Measurements from ENCODE around the gene ATG7.
"Not testable (repeated sequence)": the region's sequence is repeated elsewhere in the genome, so short reads cannot be mapped to it uniquely, and the experiment has no call there.

Gene ATG7

GRCh38 chr3:11498177-11498576, 226.0 kb downstream of the ATG7 start:
- no peak for FAIRE-seq
- no peak for DNase-seq (ENCODE audit: insufficient read length, low spot score)

GRCh38 chr3:11498646-11499045, 226.4 kb downstream of the ATG7 start:
- FAIRE-seq (no peak), DNase-seq (ENCODE audit: insufficient read length, low spot score) (no peak)

- FAIRE-seq (no peak), DNase-seq (ENCODE audit: insufficient read length, low spot score) (peak; percentile 63)
Observed at GRCh38 chr3:11499144-11499543, 226.9 kb downstream of the ATG7 start.

GRCh38 chr3:11502413-11502812, 230.2 kb downstream of the ATG7 start:
- DNase-seq (ENCODE audit: insufficient read length, low spot score); FAIRE-seq: not testable (repeated sequence)

- DNase-seq (ENCODE audit: insufficient read length, low spot score) (no peak), FAIRE-seq (no peak)
Observed at GRCh38 chr3:11507719-11508118, 235.5 kb downstream of the ATG7 start.

GRCh38 chr3:11508346-11509172, 236.4 kb downstream of the ATG7 start:
- DNase-seq (ENCODE audit: insufficient read length, low spot score) = no peak
- no peak for FAIRE-seq

GRCh38 chr3:11509173-11510000, 237.2 kb downstream of the ATG7 start:
- no peak for FAIRE-seq
- DNase-seq (ENCODE audit: insufficient read length, low spot score) = no peak

GRCh38 chr3:11510001-11510340, 237.8 kb downstream of the ATG7 start:
- DNase-seq (ENCODE audit: insufficient read length, low spot score) (no peak), FAIRE-seq (no peak)

- FAIRE-seq = no peak
- no peak for DNase-seq (ENCODE audit: insufficient read length, low spot score)
Observed at GRCh38 chr3:11510356-11510755, 238.2 kb downstream of the ATG7 start.

GRCh38 chr3:11511606-11512005, 239.4 kb downstream of the ATG7 start:
- not testable (repeated sequence) for FAIRE-seq; DNase-seq (ENCODE audit: insufficient read length, low spot score)

- DNase-seq (ENCODE audit: insufficient read length, low spot score); FAIRE-seq: not testable (repeated sequence)
Observed at GRCh38 chr3:11513125-11513816, 241.1 kb downstream of the ATG7 start.

- FAIRE-seq (no peak), DNase-seq (ENCODE audit: insufficient read length, low spot score) (no peak)
Observed at GRCh38 chr3:11513817-11514135, 241.6 kb downstream of the ATG7 start.

GRCh38 chr3:11514191-11514821, 242.1 kb downstream of the ATG7 start:
- DNase-seq (ENCODE audit: insufficient read length, low spot score) (peak; percentile 77), FAIRE-seq (peak; percentile 13)

- no peak for DNase-seq (ENCODE audit: insufficient read length, low spot score)
- FAIRE-seq = no peak
Observed at GRCh38 chr3:11517601-11518000, 245.4 kb downstream of the ATG7 start.

- FAIRE-seq = no peak
- DNase-seq (ENCODE audit: insufficient read length, low spot score) = no peak
Observed at GRCh38 chr3:11521167-11521566, 249.0 kb downstream of the ATG7 start.

GRCh38 chr3:11522398-11522715, 250.2 kb downstream of the ATG7 start:
- no peak for DNase-seq (ENCODE audit: insufficient read length, low spot score)
- no peak for FAIRE-seq

GRCh38 chr3:11522953-11523571, 250.9 kb downstream of the ATG7 start:
- no peak for DNase-seq (ENCODE audit: insufficient read length, low spot score)
- FAIRE-seq = no peak

- no peak for DNase-seq (ENCODE audit: insufficient read length, low spot score)
Observed at GRCh38 chr3:11523572-11524101, 251.4 kb downstream of the ATG7 start.

GRCh38 chr3:11526121-11526520, 253.9 kb downstream of the ATG7 start:
- not testable (repeated sequence) for FAIRE-seq; DNase-seq (ENCODE audit: insufficient read length, low spot score)

More at GRCh38 chr3:11523572-11524101, 251.4 kb downstream of the ATG7 start:
- FAIRE-seq = no peak

- no peak for DNase-seq (ENCODE audit: insufficient read length, low spot score)
- FAIRE-seq = no peak
Observed at GRCh38 chr3:11529281-11529680, 257.1 kb downstream of the ATG7 start.
